ENCODE results near the gene IL22RA1.
A peak's percentile ranks its signal among the peaks of the same experiment; 100 is the strongest.

IL22RA1 gene

DNA sequence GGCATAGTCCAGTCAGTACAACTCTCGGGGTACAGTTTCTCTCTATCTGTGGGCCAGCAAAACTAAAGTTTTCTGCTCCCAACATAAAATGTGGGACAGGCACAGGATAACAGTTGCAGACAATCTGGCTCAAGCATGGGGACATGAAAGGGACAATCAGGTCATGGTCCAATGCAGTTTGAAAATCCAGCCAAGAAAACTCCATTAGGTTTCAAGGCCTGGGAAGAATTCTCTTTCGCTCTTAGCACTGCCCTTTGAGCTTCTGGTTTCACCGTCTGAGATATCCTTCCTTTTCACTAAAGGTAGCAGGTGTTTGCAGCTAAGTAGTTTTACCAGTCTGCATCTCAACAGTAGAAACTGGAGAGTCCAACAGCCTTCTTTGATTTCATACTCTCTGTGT is 21.1 kb upstream of the IL22RA1 start:
- no peak for DNase-seq

DNA sequence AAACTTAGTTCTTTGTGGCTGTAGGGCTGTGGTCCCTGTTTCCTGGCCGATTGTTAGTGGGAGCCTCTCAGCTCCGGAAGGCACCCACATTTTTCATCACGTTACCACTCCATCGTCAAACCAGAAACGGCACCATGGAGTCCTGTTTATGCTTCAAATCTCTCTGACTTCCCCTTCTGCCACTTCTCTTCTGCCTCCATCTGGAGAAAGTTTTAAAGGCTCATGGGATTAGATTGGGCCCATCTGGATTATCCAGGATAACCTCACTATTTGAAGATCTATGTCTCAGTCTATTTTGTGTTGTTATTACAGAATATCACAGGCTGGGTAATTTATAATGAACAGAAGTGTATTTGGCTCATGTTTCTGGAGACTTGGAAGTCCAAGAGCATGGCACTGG is 19.3 kb upstream of the IL22RA1 start:
- DNase-seq = no peak

GRCh38 chr1:24161270-24161669 is 18.3 kb upstream of the IL22RA1 start:
- no peak for DNase-seq

- DNase-seq = no peak
These were observed 16.4 kb upstream of the IL22RA1 start for GRCh38 chr1:24159366-24159765.

- no peak for DNase-seq
These were observed 15.1 kb upstream of the IL22RA1 start for GRCh38 chr1:24157918-24158481.

DNA sequence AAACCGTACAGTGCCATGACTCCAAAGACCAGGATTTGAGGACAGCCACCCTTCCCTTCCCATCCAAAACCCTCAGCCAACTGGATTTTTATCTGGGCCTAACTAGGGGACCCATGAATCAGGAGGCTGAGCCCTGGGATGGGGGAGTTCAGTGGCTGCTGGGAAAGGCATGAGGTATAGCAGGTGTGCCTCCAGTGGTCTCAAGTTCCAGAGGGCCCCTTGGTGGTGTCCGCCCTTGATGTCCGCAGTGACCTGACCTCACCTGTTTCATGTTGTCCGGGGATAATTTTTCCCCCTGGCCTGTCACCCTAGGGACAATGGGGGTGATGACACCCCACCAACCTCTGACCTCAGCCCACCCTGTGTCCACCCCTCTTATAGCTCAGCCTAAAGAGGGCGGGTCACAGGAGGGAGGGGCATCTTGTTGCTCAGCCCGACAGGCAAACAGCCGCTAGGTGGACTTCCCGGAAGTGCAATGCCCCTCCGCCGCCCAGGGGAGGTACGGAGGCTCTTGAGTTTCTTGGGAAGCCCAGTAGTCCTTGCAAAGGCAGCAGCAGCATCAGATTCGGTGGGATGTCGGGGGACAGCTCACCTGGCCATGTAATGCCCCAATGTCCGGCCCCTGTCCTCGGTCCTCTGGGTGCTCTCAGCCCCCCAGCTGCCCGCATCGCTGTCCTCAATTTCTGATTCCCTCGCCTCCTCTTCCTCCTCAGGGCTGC is 13.8 kb upstream of the IL22RA1 start:
- no peak for DNase-seq

DNA sequence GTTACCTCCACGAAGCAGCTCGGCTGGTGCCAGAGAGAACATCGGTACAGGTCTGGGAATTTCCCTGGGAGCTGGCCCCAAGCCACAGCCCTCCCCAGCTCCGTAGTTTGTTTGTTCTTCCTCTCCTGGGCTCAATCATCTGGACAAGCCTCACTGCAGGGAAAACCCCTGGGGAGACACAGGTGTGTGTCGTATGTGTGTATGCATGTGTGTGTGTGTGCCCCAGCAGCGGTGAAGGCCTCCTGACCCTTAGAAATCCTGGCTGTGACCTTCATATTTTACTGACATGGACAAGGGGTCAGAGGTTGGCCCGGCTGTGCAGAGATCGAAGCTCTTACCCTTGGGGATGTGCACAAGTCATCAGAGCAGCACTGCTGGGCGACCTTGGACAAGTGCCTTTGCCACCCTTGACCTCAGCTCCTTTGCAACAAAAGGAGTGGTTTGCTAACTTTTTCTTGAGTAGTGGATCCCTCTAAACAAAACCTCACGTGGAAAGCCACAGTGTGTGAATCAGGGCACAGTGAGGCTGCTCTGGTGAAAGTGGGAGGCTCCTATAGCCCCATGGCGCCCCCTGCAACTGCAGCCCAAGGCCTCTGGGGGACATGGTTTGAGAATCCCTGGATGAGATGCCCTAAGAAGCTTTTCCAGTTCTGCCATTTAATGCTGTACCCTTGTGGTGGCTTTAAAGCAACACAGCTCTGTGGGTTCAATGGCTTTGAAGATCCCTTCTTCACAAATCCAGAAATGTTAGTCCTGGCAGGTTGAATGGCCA is 12.3 kb upstream of the IL22RA1 start:
- DNase-seq = no peak

DNA sequence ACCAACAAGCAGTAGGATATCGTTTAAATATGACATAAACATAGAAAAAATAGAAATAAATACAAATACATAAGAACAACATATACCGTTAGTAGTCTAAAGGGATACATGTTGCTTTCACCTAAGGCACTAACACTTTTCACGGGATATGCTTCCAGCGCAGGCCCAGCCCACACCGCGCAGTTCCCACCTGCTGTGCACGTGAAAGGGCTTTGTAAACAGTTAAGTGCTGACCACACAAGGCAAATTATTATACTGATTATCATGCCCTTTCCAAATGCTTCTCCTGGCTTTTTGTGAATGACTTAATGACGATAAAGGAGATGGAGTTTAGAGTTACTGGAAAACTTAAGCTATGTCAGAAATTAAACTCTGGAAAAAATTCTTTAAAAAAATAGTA is 11.3 kb upstream of the IL22RA1 start:
- DNase-seq = no peak

GRCh38 chr1:24152631-24153494 is 9.9 kb upstream of the IL22RA1 start:
- no peak for DNase-seq

DNA sequence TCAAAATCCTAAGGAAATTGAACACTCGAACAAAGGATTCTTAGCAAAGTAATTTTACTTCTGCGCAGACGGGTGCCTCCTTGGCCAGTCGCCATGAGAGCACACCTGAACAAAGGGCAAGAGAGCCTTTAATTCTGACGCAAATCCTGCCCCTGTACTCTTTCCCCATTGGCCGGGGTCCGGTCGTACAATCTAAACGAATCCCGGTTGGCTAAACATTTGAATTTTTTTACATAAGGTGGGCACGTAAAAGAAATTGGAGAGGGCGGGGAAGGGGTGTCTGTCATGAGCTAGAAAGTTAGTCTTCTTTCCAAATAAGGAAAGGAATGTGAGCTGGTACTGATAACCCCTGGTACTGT is 8.2 kb upstream of the IL22RA1 start:
- no peak for DNase-seq

GRCh38 chr1:24150234-24151174 is 7.6 kb upstream of the IL22RA1 start:
- peak; percentile 88 for DNase-seq

DNA sequence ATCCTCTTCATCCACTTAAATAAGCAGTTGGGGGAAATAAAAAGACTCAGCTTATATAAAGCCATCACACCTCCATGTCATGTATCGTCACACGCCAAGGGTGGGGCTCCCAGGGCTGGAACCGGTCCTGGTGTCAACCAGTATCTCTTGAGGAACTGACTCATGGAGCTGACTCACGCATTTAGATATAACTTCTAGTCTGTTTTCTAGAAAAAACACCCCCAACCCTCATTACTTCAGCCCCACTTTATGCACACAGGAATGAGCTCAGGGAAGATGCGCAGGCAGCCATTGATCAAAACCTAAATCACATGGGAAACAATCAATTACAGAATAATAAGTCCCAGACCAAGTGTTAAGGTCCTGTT is 6.9 kb upstream of the IL22RA1 start:
- DNase-seq = no peak

DNA sequence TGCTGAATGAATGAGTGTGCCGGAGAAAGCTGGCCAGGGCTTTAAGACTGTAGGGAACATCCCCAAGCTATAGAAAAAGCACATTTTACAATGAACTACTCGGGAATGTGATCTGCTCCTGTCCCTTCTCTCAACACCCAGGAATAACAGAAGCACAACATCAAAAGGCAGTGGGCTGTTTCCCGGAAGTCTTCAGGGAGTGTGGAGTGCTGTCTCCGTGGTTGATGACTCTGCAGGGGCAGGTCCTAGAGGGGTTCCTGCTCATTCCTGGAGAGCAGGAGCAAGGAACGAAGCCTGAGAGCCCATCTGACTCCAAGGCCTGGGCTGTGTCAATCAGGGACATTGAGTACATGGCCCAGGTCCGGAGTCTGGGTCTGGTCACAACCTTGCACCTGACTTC is 4.9 kb upstream of the IL22RA1 start:
- DNase-seq = no peak

DNA sequence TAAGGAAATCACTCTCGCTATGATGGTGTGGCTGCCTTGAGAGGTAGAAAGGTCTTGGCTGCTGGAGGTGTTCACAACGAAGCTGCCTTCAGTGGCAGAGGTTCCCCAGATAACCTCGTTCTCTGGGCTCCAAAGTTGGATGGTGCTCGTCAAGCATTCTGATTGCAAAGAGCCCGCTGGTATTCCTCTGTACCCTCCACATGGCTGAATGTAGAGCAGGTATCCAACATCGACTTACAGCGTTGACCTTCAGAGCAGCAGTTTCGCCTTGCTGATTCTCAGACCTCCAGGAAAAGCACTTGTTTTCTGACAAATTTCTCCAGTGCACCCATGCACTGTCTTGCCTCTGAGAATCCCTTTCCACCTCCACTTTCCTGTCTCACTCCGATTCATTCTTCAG is 4.3 kb upstream of the IL22RA1 start:
- DNase-seq = no peak

GRCh38 chr1:24141311-24141997 is 1.5 kb downstream of the IL22RA1 start:
- DNase-seq = no peak

DNA sequence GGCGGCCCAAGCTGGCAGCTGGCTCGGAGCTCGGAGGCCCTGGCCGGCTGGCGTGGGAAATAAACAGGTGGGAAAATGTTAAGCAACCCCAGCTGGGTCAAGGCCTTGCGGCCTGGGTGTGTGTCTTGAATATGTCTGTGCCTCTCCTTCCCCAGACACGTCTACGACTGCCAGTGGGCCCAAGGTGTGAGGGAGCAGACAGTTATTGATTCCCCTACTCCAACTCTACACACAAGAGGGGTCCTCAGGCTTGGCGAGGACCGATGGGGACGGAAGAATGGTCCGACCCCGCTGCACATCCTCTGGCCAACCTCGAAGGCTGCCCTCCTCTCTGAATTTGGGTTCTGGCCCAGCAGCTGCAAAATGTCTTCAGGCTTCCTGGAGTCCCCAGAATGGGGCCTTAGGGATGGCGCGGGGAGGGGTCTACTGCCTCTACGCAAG is 2.2 kb downstream of the IL22RA1 start:
- DNase-seq = no peak

DNA sequence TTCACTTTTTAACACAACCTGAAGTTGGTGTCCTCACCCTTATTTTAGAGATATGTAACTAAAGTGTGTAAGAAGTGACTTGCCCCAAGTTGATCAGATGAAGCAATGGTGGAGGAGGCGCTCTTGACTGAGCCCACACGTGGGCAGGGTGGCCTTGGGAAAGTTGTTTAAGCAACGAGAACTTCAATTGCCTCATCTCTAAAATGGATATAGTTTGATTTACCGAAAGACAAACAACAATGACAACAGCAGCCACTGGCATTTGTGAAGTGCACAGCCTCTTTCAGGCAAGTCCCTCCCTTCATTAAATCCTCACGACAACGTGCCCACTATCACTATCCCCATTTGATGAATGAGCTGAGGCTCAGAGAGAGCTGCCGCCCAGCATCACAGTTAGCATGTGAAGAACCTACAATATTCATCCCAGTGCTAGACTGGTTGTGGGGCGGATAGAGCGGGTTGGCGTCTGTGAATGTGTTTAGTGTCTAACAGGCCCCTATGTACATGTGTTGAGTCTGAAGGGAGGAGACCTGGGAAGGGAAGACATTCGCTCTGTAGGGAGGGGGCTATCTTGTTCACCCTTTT is 3.0 kb downstream of the IL22RA1 start:
- DNase-seq = no peak

GRCh38 chr1:24139222-24139489 is 3.8 kb downstream of the IL22RA1 start:
- DNase-seq = no peak

- DNase-seq = no peak
These were observed 4.3 kb downstream of the IL22RA1 start for GRCh38 chr1:24138476-24139221.

GRCh38 chr1:24136956-24137539 is 5.9 kb downstream of the IL22RA1 start:
- no peak for DNase-seq
